ENCODE results near the gene MAN1C1.

- TF ChIP-seq CTCF (IDR thresholded peaks at IDR 0.05; ENCODE audit: low read depth, low read length) (no peak), EZH2phosphoT487 (IDR thresholded peaks at IDR 0.05; ENCODE audit: low read depth) (no peak)
Observed at GRCh38 chr1:25782608-25783201, 166.1 kb downstream of the MAN1C1 start.

All from OCI-LY3 (cell line).